WTC11 (cell line): ENCODE measurements around the gene OVOL1. TPM values are rescaled to one million over a fixed set of nuclear protein-coding genes. Genes with fewer than 3 reads are reported as not detected.

Source experiments
- ATAC-seq: fragments of 200-7000 bp; cut with Tn5 transposase; 2 replicates; pipeline ENCODE4 v1.10.0; 2021; ENCODE audit warnings: mild to moderate bottlenecking, moderate library complexity
- CTCF ChIA-PET: fragments of 300-600 bp; sonication (Branson Sonifier 250); formaldehyde crosslinking; loops from one replicate; lab custom pipeline; 2021; ENCODE audit warnings: antibody characterized with exemption; lab: Charles Lee
- POLR2A ChIA-PET: fragments of 350-600 bp; sonication (Branson Sonifier 250); formaldehyde crosslinking; loops from one replicate; lab custom pipeline; 2021; ENCODE audit warnings: antibody characterized with exemption; lab: Charles Lee
- DNase-seq: peaks from one replicate; pipeline ENCODE4 v3.0.0; 2021; ENCODE audit warnings: low spot score
- H3K27ac Mint-ChIP-seq: 2 replicates; pipeline ENCODE4 v1.8.0; 2021; ENCODE audit warnings: mixed read lengths
- H3K27me3 Mint-ChIP-seq: 2 replicates; pipeline ENCODE4 v1.8.0; 2021; ENCODE audit warnings: low read depth, mild to moderate bottlenecking, moderate library complexity, mixed read lengths
- H3K36me3 Mint-ChIP-seq: 2 replicates; pipeline ENCODE4 v1.8.0; 2021; ENCODE audit warnings: mixed read lengths
- H3K4me1 Mint-ChIP-seq: 2 replicates; pipeline ENCODE4 v1.8.0; 2022; ENCODE audit warnings: mixed read lengths
- H3K4me3 Mint-ChIP-seq: 2 replicates; pipeline ENCODE4 v1.8.0; 2021; ENCODE audit warnings: mild to moderate bottlenecking, moderate library complexity, mixed read lengths
- H3K9me3 Mint-ChIP-seq: 2 replicates; pipeline ENCODE4 v1.8.0; 2021; ENCODE audit warnings: mixed read lengths
- AFF4 ChIP-seq: sonication (generic); formaldehyde crosslinking; IDR thresholded peaks from 2 replicates; pipeline ENCODE4 v1.8.1; 2023; ENCODE audit warnings: mild to moderate bottlenecking, missing genetic modification reagents, borderline replicate concordance
- E2F1 ChIP-seq: sonication (generic); formaldehyde crosslinking; IDR thresholded peaks from 2 replicates; pipeline ENCODE4 v1.8.0; 2022; ENCODE audit warnings: mild to moderate bottlenecking, missing genetic modification reagents
- ELF4 ChIP-seq: sonication (generic); formaldehyde crosslinking; IDR thresholded peaks from 2 replicates; pipeline ENCODE4 v1.8.1; 2022; ENCODE audit warnings: low read depth, mild to moderate bottlenecking, moderate library complexity, missing genetic modification reagents
- ERG ChIP-seq: fragments of 250-450 bp; sonication (Bioruptor Pico); IDR thresholded peaks from 2 replicates; pipeline ENCODE4 v1.8.0; 2021; ENCODE audit warnings: mild to moderate bottlenecking
- ESRRA ChIP-seq: sonication (generic); formaldehyde crosslinking; IDR thresholded peaks from 2 replicates; pipeline ENCODE4 v1.8.1; 2022; ENCODE audit warnings: mild to moderate bottlenecking, missing genetic modification reagents, borderline replicate concordance
- GTF2I ChIP-seq: fragments of 250-450 bp; sonication (Bioruptor Pico); conservative IDR thresholded peaks from 2 replicates; pipeline ENCODE4 v1.4.0; 2021; ENCODE audit warnings: mild to moderate bottlenecking
- HMGA2 ChIP-seq: fragments of 250-450 bp; sonication (Bioruptor Pico); IDR thresholded peaks from 2 replicates; pipeline ENCODE4 v1.4.0; 2021; ENCODE audit warnings: mild to moderate bottlenecking, moderate library complexity
- HMGXB4 ChIP-seq: sonication (generic); formaldehyde crosslinking; IDR thresholded peaks from 2 replicates; pipeline ENCODE4 v1.8.1; 2023; ENCODE audit warnings: mild to moderate bottlenecking, moderate library complexity, missing genetic modification reagents
- JAZF1 ChIP-seq: fragments of 250-450 bp; sonication (Bioruptor Pico); IDR thresholded peaks from 2 replicates; pipeline ENCODE4 v1.9.0; 2021; ENCODE audit warnings: moderate library complexity, mild to moderate bottlenecking, inconsistent platforms
- KAT7 ChIP-seq: sonication (generic); formaldehyde crosslinking; IDR thresholded peaks from 2 replicates; pipeline ENCODE4 v1.8.1; 2023; ENCODE audit warnings: missing genetic modification reagents, mild to moderate bottlenecking, borderline replicate concordance
- OVOL2 ChIP-seq: fragments of 250-450 bp; sonication (Bioruptor Pico); IDR thresholded peaks from 2 replicates; pipeline ENCODE4 v1.9.0; 2021; ENCODE audit warnings: mild to moderate bottlenecking, borderline replicate concordance
- RORB ChIP-seq: fragments of 250-450 bp; sonication (Bioruptor Pico); IDR thresholded peaks from 2 replicates; pipeline ENCODE4 v1.9.0; 2021; ENCODE audit warnings: mild to moderate bottlenecking
- SOX15 ChIP-seq: fragments of 250-450 bp; sonication (Bioruptor Pico); IDR thresholded peaks from 2 replicates; pipeline ENCODE4 v1.9.0; 2021; ENCODE audit warnings: mild to moderate bottlenecking
- STAT6 ChIP-seq: sonication (generic); formaldehyde crosslinking; conservative IDR thresholded peaks from 2 replicates; pipeline ENCODE4 v1.8.1; 2023; ENCODE audit warnings: mild to moderate bottlenecking, low read depth, missing genetic modification reagents, moderate library complexity
- TEAD1 ChIP-seq: sonication (generic); formaldehyde crosslinking; IDR thresholded peaks from 2 replicates; pipeline ENCODE4 v1.8.0; 2022; ENCODE audit warnings: mild to moderate bottlenecking, missing genetic modification reagents
- ZNF121 ChIP-seq: sonication (generic); formaldehyde crosslinking; IDR thresholded peaks from 2 replicates; pipeline ENCODE4 v1.8.0; 2023; ENCODE audit warnings: missing genetic modification reagents
- ZNF219 ChIP-seq: sonication (generic); formaldehyde crosslinking; IDR thresholded peaks from 2 replicates; pipeline ENCODE4 v1.8.0; 2023; ENCODE audit warnings: missing genetic modification reagents, mild to moderate bottlenecking, borderline replicate concordance
- ZNF512 ChIP-seq: sonication (generic); formaldehyde crosslinking; IDR thresholded peaks from 2 replicates; pipeline ENCODE4 v1.8.1; 2022; ENCODE audit warnings: missing genetic modification reagents, borderline replicate concordance
- total RNA-seq: library from RNA; stranded (reverse); gene quantifications from 3 replicates; pipeline ENCODE4 v1.2.3, GENCODE V29; 2021

Gene OVOL1
- total RNA-seq, 1 experiment from 2014 or later, result 6.8 TPM

- Mint-ChIP-seq H3K27ac (no peak overlapping the region), H3K9me3 (peaks cover 17% of the 10 kb centered on the region), H3K4me1 (no peaks in the 10 kb centered on the region), H3K4me3 (no peak overlapping the region), H3K36me3 (no peaks in the 10 kb centered on the region), H3K27me3 (peaks cover 33% of the 10 kb centered on the region)
- ChIA-PET POLR2A (interaction anchor here (1.6 kb wide), 1 partner anchor 116 kb away, joined by 3 read pairs; no protein-coding TSS in a partner anchor), CTCF (interaction anchor here (1.8 to 2.4 kb wide), 5 partner anchors 17 to 145 kb away, joined by 10 to 41 read pairs (median 22); partner anchors contain the start of genes AP5B1, FIBP and OVOL1)
- no peak for DNase-seq
- no peak for ATAC-seq
- TF ChIP-seq JAZF1 (CRISPR knock-in tag) (no peak), KAT7 (CRISPR knock-in tag) (no peak), ELF4 (CRISPR knock-in tag) (no peak)
Measured at GRCh38 chr11:65743681-65744025, 43.2 kb upstream of the OVOL1 start.

GRCh38 chr11:65744026-65744698, 42.7 kb upstream of the OVOL1 start:
- H3K4me1 Mint-ChIP-seq, result no peaks in the 10 kb centered on the region
- no peaks in the 10 kb centered on the region for H3K36me3 Mint-ChIP-seq
- peaks cover 14% of the 10 kb centered on the region; the same call in 1 of the 2 replicates for H3K9me3 Mint-ChIP-seq
- CTCF ChIA-PET, result interaction anchor here (0.6 to 2.4 kb wide), 34 partner anchors 8 to 1642 kb away, joined by 3 to 41 read pairs (median 6); partner anchors contain the start of genes AP5B1, CCDC85B, FIBP and KAT5
- H3K27me3 Mint-ChIP-seq, result peaks cover 39% of the 10 kb centered on the region
- ATAC-seq (peak; percentile 99), DNase-seq (peak; percentile 71)
- H3K27ac Mint-ChIP-seq, result no peak overlapping the region
- POLR2A ChIA-PET, result interaction anchor here (1.6 kb wide), 1 partner anchor 115 kb away, joined by 3 read pairs; no protein-coding TSS in a partner anchor
- H3K4me3 Mint-ChIP-seq, result no peak overlapping the region
- TF ChIP-seq OVOL2, result no peak
- no peak for TF ChIP-seq ZNF219
- no peak for TF ChIP-seq ESRRA (CRISPR knock-in tag)
- no peak for TF ChIP-seq E2F1 (CRISPR knock-in tag)
- TF ChIP-seq ERG (CRISPR knock-in tag), result no peak
- TF ChIP-seq HMGXB4 (CRISPR knock-in tag), result no peak
- TF ChIP-seq SOX15 (CRISPR knock-in tag), result no peak
- no peak for TF ChIP-seq HMGA2 (CRISPR knock-in tag)
- no peak for TF ChIP-seq KAT7 (CRISPR knock-in tag)
- TF ChIP-seq ZNF512, result no peak
- no peak for TF ChIP-seq STAT6 (CRISPR knock-in tag)
- TF ChIP-seq AFF4, result no peak
- TF ChIP-seq GTF2I (CRISPR knock-in tag), result no peak
- no peak for TF ChIP-seq RORB (CRISPR knock-in tag)
- no peak for TF ChIP-seq TEAD1
- TF ChIP-seq ZNF121, result no peak
